Erythroblast (primary cell): ENCODE measurements around the gene PPP1R14C.

Source experiments
- GATA1 ChIP-seq: IDR thresholded peaks from 2 replicates; pipeline ENCODE4 v1.6.1; 2011; ENCODE audit warnings: low read depth, mild to moderate bottlenecking, control low read depth, low read length, moderate library complexity
- POLR2A ChIP-seq: IDR thresholded peaks from 2 replicates; pipeline ENCODE4 v1.6.1; 2011; ENCODE audit warnings: mild to moderate bottlenecking, low read length

DNA sequence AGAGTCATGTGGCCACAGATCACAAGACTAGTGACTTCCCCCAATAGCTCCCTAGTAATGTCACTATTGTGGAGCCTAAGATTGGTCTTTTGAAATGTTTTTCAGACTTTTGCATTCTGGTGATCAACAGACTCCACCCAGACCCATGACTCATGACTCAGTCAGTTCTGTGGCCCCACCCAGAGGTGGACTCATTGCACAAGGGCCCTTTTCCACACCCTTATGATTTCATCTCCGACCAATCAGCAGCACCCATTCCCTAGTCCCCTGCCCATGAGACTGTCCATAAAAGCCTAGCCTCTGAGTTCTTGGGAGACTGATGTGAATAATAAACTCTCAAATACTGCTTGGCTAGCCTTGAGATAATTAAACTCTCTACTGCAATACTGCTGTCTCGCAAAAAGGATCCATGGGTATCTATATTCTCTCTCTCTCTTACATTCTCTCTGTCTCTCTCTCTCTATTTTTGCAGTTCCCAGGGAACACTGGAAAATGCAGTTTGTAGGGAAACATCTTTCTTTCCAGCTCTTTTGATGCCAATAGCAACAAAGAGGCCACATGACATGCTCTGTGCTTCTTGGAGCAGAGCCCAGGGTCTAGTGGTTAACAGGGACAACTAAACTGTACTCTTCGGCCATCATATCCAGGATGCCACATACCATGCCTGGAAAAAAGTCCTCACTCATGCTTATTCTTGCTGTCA, 154.6 kb downstream of the PPP1R14C start:
- no peak for TF ChIP-seq POLR2A
- TF ChIP-seq GATA1: no peak
